ENCODE results near the gene PANK2.
"Not testable (repeated sequence)": the region's sequence is repeated elsewhere in the genome, so short reads cannot be mapped to it uniquely, and the experiment has no call there.

PANK2 gene

GRCh38 chr20:3902446-3902845 lies 13.3 kb downstream of the PANK2 start:
- no peak for DNase-seq

DNA sequence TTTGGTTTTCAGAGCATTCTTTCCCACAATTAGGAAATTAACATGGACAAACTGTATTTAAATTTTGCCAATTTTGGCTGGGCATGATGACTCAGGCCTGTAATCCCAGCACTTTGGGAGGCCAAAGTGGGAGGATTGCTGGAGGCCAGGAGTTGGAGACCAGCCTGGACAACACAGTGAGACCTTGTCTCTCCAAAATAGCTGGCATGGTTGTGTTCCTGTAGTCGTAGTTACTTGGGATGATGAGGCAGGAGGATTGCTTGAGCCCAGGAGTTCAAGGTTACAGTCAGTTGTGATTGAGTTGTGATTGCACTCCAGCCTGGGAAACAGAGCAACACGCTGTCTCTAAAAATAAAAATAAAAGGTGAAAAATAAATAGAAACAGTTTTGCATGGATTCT lies 15.0 kb downstream of the PANK2 start:
- DNase-seq = no peak

GRCh38 chr20:3904857-3905256 lies 15.7 kb downstream of the PANK2 start:
- DNase-seq = no peak

DNA sequence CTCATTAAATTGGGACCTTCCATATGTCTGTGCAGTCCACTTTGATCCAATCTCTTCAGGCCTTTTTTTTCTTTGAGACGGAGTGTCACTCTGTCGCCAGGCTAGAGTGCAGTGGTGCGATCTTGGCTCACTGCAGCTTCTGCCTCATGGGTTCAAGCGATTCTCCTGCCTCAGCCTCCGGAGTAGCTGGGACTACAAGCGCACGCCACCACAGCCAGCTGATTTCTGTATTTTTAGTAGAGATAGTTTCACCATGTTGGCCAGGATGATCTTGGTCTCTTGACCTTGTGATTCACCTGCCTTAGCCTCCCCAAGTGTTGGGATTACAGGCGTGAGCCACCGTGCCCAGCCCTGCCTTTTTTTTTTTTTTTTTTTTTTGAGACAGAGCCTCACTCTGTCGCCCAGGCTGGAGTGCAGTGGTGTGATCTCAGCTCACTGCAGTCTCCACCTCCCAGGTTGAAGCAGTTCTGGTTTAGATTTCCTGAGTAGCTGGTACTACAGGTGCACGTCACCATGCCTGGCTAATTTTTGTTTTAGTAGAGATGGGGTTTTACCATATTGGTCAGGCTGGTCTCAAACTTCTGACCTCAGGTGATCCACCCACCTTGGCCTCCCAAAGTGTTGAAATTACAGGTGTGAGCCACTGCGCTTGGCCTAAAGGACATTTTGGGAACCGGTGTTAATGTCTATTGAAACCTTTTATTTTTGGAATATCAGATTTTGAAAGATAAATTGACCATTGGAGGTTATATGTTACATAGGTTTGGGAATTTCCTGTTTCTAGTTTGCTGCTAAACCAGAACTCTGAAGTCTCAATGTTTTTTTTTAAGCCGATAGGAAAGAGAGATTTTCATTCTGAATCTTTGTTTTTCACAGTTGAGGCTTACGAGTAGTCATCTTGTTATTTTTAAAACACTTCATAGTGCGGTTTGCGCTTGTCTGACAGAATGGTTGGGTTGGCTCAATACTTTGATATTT lies 17.8 kb downstream of the PANK2 start:
- not testable (repeated sequence) for DNase-seq

DNA sequence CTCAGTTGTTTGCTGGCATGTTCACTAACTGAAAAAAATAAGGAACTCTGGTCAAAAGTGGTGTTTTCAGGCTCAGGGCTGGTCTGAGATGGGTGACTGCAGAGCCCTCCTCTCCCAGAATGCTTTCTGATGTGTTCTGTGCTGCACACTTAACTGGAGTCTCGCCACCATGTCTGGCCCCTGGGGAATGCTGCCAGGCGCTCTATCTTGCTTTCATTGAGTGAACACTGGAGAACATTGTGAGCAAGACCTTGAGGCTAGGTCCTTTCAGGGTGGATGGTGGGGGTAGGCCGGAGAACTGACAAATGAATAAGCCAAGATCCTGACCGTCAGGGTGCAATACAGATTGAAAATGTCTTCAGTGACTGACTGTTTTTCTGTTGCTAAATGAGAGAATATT lies 19.5 kb downstream of the PANK2 start:
- DNase-seq = no peak

- no peak for DNase-seq
These were observed 20.8 kb downstream of the PANK2 start for GRCh38 chr20:3909952-3910366.

DNA sequence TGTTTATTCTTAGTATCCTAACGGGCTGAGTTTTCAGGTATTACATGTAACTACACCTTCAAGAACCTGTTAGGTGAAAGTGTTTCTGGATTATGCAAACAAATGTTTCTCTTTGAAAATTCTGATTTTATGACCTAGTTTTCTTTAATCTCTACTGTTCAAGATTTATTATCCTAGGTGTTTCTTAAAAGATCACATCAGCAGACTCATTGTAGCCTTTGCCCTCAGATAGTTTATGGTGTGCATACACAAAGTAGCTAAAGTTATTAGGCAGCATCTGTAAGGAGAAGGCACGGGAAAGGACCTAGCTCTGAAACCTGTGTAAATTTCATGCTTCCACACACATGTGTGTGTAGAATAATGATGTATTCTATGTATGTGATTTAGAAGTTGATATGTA lies 21.7 kb downstream of the PANK2 start:
- no peak for DNase-seq

DNA sequence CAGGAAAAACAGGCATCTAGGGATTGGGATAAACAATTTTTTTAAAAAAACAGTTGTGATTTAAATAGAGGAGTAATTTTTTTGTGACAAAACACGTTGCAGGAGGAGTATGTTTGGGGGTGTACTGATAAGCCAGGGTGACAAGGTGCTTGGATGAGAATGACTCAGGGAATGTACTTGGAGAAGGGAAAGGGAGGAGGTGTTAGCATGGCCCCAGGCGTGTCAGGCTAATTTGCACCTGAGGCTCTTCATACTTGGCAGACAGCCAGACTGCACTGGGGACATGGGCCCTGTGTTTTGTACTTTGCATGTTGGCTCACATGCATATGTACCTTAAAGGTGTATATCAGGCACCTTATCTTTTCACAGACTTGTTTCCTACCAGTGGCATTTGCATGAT lies 22.8 kb downstream of the PANK2 start:
- no peak for DNase-seq

DNA sequence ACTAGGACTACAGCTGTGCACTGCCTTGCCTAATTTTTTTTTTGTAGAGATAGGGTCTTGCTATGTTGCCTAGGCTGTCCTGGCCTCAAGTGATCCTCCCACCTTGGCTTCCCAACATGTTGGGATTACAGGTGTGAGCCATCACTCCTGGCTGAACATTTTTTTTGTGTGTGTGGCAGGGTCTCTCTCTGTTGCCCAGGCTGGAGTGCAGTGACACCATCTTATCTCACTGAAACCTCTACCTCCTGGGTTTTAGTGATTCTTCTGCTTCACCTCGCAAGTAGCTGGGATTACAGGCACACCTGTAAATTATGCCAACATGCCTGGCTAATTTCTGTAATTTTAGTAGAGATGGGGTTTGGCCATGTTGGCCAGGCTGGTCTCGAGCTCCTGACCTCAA lies 25.3 kb downstream of the PANK2 start:
- no peak for DNase-seq

GRCh38 chr20:3915691-3916090 lies 26.5 kb downstream of the PANK2 start:
- DNase-seq = no peak

GRCh38 chr20:3916364-3916763 lies 27.2 kb downstream of the PANK2 start:
- DNase-seq = no peak

- no peak for DNase-seq
These were observed 30.2 kb downstream of the PANK2 start for GRCh38 chr20:3919352-3919751.

DNA sequence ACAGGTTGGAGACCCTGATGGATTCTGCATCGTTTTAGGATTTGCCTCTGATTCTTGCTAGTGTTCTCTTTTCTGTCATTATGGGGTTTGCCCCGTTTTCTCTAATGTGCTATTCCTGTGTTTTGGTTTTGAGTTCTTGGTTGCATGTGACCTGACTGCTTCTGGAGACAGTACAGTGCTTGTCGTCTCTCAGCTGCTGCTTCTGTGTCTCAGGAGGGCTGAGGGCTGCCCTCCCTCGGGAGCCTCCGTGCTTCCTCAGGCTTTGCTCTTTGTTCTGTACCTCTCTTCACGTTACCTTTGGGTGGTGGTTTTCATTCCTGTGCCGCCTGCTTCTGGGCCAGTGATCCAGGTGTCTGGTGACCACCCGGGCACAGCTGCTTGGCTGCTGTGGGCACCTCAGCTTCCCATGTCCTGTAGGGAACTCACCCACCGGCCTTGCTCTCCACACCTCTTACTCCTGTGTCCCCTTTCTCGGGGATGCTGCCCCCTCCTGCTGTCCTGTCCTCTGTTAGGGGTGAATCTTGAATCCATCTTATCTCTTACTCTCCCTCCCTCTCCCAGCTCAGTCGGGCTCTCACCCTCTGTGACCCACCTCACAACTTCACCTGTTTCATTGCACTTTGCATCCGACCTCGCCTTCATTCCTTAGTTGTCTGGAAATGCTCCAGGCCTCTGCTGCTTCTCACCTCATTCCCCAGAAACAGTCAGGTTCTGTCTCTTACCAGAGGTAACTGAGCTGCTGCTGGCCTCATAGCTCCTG lies 33.2 kb downstream of the PANK2 start:
- no peak for DNase-seq

GRCh38 chr20:3922983-3923339 lies 33.8 kb downstream of the PANK2 start:
- DNase-seq = no peak

GRCh38 chr20:3923818-3924217 lies 34.6 kb downstream of the PANK2 start:
- no peak for DNase-seq

GRCh38 chr20:3924304-3925112 lies 35.3 kb downstream of the PANK2 start:
- DNase-seq = no peak

DNA sequence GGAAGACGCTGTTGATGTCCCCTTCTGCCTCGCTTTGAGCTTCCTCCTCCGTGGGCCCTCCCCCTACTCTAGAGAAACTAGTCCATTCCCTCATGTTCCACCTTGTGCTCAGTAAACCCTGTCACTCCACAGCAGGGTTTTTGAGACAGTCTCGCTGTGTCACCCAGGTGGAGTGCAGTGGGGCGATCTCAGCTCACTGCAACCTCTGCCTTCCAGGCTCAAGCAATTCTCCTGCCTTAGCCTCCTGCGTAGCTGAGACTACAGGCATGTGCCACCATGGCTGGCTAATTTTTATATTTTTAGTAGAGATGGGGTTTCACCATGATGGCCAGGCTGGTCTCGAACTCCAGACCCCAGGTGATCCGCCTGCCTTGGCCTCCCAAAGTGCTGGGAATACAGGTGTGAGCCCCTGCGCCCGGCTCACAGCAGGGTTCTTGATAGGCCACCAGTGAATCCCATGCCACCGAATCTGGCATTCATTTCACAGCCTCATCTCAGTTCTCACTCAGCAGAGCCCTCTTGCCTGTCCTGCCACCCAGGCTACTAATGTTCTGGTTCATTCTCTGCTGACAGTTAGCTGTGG lies 36.0 kb downstream of the PANK2 start:
- DNase-seq = no peak

GRCh38 chr20:3925899-3926638 lies 36.9 kb downstream of the PANK2 start:
- DNase-seq = no peak

DNA sequence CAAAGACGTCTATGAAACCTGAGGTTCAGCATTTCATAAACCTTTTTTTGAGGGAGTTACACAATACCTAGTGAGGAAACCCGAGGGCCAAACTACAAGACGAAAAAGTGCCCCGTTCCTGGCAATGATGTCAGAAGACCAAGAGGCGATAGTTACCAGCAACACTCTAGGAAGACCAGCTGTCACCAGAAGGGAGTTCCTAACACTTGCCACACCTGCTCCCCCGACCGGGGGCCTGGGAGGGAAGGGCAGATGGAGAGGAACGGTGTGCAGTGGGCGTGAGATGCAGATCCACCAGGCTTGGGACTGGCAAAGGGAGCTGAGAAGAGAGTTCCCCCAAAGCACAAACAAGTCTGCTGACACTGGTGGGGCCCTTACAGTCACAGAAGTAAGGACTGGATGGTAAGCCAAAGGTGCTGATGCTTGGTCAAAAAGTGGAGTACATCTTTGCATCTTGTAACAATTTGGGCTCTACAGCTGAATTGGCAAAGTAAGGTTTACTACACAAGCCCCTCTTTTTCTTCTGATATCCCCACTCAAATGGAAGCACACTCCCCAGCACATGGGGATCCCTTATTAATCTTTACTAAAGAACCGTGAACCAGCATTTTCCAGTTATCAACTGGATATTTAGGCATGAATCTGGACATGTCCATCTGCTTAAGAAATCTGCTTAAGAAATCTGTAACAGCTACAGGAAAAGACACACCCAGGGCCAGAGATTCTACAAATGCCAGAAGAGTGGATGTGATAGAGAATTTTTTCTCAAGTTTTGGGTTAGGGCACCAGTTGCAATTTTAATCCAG lies 38.5 kb downstream of the PANK2 start:
- DNase-seq = no peak

GRCh38 chr20:3929713-3930060 lies 40.5 kb downstream of the PANK2 start:
- DNase-seq = no peak

All from activated CD8-positive, alpha-beta memory T cell treated with anti-CD3 and anti-CD28 coated beads, Interleukin-2, amount 50 U/mL, for 4 hours (primary cell).